Measurements from ENCODE around the gene MRPS30.
"Not testable (repeated sequence)": the region's sequence is repeated elsewhere in the genome, so short reads cannot be mapped to it uniquely, and the experiment has no call there.

DNA sequence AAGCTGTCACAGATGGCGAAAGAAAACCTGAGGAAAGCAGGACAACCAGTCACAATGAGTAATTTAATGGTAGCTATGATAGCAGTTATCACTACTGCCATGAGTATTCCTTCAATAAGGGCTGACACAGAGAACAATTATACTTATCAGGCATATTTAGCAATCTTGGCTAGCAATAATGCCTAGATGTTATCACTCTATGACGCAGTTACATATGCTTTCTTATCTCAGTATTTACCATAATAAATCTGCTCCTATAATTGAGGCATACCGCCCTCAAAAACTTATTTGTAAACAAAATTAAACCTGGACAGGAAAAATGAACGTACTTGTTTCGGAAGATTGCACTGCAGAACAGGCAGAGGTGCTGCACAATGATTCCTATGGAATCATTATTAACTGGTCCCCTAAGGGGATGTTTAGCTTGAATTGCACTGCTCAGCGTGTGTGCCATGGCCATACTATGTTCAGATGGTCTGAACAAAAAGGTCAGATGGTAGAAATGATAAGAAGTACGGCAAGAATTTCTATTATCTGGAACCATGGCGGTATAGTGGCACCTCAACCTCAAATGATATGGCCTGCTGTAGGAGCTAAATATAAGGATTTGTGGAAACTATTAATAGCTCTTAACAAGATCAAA lies 16.6 kb upstream of the MRPS30 start:
- TF ChIP-seq, protein P1, sequence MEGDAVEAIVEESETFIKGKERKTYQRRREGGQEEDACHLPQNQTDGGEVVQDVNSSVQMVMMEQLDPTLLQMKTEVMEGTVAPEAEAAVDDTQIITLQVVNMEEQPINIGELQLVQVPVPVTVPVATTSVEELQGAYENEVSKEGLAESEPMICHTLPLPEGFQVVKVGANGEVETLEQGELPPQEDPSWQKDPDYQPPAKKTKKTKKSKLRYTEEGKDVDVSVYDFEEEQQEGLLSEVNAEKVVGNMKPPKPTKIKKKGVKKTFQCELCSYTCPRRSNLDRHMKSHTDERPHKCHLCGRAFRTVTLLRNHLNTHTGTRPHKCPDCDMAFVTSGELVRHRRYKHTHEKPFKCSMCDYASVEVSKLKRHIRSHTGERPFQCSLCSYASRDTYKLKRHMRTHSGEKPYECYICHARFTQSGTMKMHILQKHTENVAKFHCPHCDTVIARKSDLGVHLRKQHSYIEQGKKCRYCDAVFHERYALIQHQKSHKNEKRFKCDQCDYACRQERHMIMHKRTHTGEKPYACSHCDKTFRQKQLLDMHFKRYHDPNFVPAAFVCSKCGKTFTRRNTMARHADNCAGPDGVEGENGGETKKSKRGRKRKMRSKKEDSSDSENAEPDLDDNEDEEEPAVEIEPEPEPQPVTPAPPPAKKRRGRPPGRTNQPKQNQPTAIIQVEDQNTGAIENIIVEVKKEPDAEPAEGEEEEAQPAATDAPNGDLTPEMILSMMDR (IDR thresholded peaks at IDR 0.05), result not testable (repeated sequence)
- TF ChIP-seq POLR2AphosphoS5, TCF7L2 (IDR thresholded peaks at IDR 0.05; ENCODE audit: low read depth, low read length): not testable (repeated sequence)
- TF ChIP-seq, protein P2, sequence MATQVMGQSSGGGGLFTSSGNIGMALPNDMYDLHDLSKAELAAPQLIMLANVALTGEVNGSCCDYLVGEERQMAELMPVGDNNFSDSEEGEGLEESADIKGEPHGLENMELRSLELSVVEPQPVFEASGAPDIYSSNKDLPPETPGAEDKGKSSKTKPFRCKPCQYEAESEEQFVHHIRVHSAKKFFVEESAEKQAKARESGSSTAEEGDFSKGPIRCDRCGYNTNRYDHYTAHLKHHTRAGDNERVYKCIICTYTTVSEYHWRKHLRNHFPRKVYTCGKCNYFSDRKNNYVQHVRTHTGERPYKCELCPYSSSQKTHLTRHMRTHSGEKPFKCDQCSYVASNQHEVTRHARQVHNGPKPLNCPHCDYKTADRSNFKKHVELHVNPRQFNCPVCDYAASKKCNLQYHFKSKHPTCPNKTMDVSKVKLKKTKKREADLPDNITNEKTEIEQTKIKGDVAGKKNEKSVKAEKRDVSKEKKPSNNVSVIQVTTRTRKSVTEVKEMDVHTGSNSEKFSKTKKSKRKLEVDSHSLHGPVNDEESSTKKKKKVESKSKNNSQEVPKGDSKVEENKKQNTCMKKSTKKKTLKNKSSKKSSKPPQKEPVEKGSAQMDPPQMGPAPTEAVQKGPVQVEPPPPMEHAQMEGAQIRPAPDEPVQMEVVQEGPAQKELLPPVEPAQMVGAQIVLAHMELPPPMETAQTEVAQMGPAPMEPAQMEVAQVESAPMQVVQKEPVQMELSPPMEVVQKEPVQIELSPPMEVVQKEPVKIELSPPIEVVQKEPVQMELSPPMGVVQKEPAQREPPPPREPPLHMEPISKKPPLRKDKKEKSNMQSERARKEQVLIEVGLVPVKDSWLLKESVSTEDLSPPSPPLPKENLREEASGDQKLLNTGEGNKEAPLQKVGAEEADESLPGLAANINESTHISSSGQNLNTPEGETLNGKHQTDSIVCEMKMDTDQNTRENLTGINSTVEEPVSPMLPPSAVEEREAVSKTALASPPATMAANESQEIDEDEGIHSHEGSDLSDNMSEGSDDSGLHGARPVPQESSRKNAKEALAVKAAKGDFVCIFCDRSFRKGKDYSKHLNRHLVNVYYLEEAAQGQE (IDR thresholded peaks at IDR 0.05; ENCODE audit: insufficient read depth in 1 of 2, low read depth in 2 of 2, low read length in 1 of 2), result not testable (repeated sequence)
